C4-2B (cell line): ENCODE data around the gene HBA2.

ENCODE experiments used
- ZFX ChIP-seq: fragments of 450-650 bp; IDR thresholded peaks from 2 replicates; pipeline ENCODE4 v1.6.1; 2017
- TF ChIP-seq, protein P1 (sequence below): fragments of 450-650 bp; conservative IDR thresholded peaks from 2 replicates; pipeline ENCODE4 v1.5.1; 2017; ENCODE audit warnings: mild to moderate bottlenecking

GRCh38 chr16:180681-181564 is 8.2 kb downstream of the HBA2 start:
- TF ChIP-seq, protein P1, sequence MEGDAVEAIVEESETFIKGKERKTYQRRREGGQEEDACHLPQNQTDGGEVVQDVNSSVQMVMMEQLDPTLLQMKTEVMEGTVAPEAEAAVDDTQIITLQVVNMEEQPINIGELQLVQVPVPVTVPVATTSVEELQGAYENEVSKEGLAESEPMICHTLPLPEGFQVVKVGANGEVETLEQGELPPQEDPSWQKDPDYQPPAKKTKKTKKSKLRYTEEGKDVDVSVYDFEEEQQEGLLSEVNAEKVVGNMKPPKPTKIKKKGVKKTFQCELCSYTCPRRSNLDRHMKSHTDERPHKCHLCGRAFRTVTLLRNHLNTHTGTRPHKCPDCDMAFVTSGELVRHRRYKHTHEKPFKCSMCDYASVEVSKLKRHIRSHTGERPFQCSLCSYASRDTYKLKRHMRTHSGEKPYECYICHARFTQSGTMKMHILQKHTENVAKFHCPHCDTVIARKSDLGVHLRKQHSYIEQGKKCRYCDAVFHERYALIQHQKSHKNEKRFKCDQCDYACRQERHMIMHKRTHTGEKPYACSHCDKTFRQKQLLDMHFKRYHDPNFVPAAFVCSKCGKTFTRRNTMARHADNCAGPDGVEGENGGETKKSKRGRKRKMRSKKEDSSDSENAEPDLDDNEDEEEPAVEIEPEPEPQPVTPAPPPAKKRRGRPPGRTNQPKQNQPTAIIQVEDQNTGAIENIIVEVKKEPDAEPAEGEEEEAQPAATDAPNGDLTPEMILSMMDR = no peak
- peak; percentile 42; the same call in 1 of the 2 replicates for TF ChIP-seq ZFX
